ENCODE results near the gene INHBE.
A peak's percentile ranks its signal among the peaks of the same experiment; 100 is the strongest.
"Not testable (repeated sequence)": the region's sequence is repeated elsewhere in the genome, so short reads cannot be mapped to it uniquely, and the experiment has no call there.

Gene INHBE

DNA sequence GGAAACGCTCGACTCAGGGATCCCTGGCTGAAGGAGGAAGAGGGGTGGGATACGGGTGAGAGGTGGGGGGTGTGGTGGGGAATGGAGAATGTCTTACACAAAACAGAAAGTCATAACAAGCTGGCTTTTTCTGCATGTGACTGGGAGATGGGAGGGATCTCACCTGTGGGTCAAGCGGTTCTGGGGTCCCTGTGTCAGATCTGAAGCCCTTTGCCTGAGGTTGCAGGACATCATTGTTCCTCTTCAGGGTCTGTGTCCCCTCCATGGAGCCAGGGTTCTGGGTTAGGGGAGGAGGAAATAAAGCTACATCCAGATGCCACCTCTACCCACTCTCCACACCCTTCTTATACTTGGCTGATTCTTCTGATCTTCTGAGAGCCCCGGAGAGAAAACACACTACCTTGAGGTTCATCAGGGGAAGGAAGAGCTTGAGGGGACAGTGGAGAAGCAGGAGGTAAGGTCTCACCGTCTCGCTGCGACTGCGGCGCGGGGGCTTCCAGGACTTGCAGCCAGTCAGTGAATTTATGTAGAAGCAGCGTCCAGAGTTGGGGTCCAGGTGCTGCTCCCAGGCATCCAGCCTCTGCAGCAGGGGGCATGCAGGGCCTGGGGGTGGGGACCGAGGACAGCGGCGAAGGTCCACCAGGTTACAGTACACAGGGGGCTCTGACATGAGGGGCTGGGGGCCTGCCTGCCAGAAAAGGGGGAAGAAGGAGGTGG is 22.0 kb downstream of the INHBE start:
- no peak for DNase-seq

- peak; percentile 73 for DNase-seq
Measured at GRCh38 chr12:57477710-57478681, 22.9 kb downstream of the INHBE start.

DNA sequence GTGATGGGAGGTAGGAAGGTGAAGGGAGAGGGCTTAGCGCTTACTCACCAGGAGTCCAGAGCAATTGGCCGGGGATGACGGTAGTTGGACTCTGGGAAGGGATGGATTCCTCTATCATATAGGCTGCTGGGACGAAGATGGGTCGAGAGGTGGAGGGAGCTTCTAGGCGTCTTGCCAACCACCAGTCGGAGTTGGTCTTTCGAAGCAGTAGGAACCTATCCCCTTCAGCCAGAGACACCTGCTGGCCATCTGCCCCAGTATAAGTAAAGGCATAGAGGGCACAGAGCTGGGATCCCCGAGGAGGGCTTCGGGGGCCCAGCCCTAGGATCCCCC is 23.9 kb downstream of the INHBE start:
- no peak for DNase-seq

DNA sequence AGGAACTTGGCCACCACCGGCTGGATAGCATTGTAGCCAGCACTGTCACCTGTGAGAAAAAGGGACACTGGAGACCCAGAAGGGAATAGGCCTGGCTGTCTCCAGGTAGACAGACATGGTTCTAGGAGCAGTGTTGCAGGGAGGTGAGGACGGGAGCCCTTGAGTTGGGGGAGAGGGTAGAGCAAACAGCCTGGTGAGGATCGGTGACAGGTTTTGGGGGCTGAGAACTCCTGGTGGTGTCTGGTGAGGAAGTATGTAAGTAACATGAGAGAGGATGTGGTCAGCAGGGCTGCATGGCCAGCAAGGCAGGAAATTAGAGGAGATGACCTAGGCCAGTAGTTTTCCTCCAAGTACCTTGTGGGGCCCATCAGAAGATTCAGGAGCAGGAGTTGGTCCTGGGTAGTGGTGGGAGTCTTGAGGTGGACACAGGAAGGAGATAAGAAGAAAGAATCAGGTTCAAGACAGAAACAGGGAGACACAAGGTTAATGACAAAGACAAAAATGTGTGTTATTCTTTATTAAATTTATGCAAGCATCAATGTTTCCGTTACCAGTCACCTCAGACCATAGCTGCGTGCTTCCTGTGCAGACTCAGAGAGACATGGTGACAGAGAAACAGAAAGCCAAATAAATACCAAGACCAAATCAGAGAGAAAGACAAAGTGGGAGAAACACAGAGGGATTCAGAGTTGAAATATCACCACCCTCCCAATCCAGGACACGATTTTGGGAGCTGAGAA is 24.4 kb downstream of the INHBE start, which contains the start of gene ARHGAP9:
Gene ARHGAP9, minus strand, starts transcription at position 491 of the 740 bp plus-strand sequence. Its CDS starts 460 bp downstream, at position 31.
- peak; percentile 67 for DNase-seq

- DNase-seq: no peak
Measured at GRCh38 chr12:57481671-57482070, 26.6 kb downstream of the INHBE start.

DNA sequence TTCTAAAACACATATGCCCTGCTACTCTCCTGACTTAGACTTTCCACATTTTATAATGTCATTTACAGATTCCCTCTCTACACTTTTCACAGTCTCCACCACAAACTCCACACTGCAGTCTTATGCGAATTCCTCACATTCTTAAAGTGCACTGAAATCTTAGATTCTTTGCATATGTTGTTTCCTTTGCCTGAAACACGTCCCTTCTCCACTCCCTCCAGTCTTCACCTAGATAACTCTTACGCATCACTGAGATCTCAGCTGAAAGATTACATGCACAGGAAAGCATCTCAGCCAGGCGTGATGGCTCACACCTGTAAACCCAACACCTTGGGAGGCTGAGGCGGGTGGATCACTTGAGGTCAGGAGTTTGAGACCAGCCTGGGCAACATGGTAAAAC is 28.4 kb downstream of the INHBE start:
- no peak for DNase-seq

DNA sequence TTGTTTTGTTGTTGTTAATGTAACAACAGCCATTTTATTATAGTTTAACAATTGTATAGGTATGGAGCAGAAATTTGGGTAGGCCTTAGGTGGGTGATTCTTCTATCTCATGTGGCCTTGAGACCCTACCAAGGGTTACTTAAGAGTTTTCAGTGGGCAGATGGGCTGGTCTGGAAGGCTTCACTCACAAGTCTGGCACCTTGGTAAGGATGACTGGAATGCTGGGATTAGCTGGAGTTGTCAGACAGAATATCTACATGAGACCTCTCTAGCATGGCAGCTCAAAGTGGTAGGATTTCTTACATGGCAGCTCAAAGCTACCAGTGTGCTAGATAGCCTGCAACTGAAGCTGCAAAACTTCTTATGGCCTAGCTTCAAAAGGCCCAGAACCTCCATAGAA is 30.6 kb downstream of the INHBE start:
- no peak for DNase-seq

DNA sequence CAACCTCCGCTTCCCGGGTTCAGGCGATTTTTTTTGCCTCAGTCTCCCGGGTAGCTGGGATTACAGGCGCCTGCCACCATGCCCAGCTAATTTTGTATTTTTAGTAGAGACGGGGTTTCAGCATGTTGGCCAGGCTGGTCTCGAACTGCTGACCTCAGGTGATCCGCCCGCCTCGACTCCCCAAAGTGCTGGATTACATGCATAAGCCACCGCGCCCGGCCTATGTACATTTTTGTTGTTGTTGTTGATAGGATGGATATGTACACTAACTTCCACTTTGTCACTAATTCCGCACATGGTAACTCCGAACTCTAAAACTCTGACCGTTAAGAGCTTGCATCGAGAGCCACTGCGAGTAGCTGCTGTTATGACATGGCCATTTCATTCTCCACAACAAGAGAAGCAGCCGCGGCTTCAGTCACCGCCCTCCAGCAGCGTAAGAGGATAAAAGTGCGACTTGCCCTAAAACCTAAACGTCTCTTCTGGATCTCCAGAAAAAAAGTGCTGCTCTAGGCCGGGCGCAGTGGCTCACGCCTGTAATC is 32.0 kb downstream of the INHBE start:
- DNase-seq: no peak

DNA sequence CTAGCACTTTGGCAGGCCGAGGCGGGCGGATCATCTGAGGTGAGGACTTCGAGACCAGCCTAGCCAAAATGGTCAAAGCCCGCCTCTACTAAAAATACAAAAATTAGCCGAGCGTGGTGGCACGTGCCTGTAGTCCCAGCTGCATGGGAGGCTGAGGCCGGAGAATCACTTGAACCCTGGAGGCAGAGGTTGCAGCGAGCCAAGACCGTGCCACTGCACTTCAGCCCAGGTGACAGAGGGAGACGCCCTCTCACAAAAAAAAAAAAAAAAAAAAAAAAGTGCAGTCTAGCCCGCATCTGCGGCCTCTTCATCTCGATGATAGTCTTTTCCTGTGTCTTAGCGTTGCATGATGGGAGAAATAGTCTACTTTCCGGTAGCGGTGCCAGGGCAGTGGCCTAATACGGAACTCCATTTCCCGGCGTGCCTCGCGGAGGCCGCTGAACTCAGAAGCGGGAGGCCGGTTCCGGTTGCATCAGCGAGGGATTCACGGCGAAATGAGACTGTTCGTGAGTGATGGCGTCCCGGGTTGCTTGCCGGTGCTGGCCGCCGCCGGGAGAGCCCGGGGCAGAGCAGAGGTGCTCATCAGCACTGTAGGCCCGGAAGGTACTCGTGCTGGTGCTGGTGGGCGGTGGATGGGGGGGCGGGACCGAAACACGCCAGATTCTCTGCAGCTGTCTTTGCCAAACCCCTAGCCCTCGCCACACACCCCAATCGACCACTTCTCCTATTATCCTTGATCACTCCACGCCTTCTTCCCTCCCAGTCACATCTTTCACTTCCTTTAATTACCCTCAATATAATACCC is 32.7 kb downstream of the INHBE start, which contains the start of gene MARS1:
Gene MARS1, plus strand, starts transcription at position 472 of the 805 bp plus-strand sequence. Its CDS starts 23 bp downstream, at position 495.
- DNase-seq: peak; percentile 88

DNA sequence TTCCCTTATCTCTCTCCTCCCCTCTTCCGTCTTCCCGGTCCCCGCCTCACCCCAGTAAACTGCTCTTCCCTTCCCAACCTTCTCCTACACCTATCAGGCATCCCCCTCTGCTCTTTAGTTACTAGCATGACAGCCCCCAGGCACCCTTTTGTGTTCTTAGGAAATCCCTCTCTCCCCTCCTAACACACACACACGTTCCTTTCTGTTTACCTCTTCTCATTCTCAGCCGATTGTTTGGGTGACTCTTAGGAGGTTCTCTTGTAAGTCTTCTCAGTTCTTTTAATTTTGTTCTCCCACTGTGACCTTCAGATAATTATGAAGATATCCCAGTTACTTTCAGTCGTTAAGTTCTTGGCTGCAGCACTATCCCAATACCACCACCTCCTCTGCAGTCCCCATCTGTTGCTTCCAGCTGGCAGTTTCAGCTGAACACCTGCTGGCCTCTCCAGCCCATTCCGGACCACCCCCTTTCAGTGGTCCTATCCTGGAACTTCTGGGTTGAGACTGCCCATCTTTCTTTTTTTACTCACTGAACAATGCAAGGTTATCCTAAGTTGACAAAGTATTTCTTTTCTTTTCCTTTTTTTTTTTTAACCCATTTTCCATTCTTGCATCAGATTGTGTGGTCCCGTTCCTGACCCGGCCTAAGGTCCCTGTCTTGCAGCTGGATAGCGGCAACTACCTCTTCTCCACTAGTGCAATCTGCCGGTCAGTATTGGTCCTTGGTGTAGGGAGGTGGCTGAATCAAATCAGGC is 33.5 kb downstream of the INHBE start:
- no peak for DNase-seq

DNA sequence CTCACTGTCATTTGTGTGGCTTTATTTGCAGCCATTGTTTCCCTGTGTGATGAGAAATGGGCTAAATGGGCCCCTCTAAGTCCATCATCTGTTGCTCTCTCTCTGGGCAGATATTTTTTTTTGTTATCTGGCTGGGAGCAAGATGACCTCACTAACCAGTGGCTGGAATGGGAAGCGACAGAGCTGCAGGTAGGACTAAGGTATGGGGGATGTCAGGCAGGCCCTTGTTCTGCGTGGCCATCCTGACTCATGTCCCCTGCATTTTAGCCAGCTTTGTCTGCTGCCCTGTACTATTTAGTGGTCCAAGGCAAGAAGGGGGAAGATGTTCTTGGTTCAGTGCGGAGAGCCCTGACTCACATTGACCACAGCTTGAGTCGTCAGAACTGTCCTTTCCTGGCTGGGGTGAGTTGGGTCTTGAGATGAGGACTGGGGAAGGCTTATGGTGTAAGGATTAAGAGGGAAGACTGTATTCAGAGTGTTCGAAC is 34.1 kb downstream of the INHBE start:
- no peak for DNase-seq

GRCh38 chr12:57490126-57490525 is 35.0 kb downstream of the INHBE start:
- DNase-seq: no peak

DNA sequence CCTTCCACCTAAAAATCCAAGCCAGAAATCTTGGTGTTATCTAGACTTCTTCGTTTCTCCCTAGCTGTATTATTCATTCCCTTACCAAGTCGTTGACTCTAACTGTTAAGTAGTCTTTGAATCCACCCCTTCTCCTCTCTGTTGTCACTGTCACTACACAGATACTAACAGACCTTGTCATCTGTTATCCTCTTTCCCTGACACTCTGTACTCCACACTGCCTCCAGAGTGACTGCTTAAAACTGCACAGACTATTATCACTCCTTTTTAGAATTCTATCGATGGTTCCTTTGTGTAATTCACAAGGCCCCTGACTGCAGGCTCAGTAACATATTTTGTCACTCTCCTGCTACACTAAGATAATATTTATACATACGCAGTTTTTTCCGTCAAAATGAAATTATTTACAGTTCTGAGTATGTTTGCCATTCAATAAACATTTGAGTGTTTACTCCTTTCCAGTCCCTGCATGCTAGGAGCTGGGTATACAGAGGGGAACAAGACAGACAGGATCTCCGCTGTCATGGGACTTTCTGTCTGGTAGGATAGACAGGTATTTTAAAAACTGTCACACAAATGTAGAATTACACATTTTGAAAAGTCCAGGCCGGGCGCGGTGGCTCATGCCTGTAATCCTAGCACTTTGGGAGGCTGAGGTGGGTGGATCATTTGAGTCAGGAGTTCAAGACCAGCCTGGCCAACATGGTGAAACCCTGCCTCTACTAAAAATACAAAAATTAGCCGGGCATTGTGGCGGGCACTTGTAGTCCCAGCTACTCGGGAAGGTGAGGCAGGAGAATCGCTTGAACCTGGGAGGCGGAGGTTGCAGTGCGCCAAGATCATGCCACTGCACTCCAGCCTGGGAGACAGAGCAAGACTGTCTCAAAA is 36.5 kb downstream of the INHBE start:
- DNase-seq: no peak

- DNase-seq: not testable (repeated sequence)
Measured at GRCh38 chr12:57495051-57495701, 40.1 kb downstream of the INHBE start.

DNA sequence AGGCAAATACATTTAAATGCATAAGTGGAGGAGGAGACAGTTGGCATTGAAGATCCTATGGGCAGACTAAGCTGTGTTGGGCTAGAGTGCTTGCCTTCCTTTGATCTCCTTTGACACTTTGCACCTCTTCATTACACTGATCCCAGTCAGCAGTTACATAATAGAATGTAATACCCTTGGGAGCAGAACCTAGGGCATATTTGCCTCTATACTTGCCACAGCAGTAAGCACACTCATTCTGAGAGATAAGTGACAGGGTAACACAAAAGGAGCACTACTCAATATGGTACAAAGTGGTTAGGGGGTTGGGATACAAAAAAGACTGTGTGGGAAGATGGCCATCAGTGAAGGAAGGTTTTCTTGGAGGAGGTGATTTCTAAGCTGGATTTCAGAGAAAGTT is 41.7 kb downstream of the INHBE start:
- no peak for DNase-seq

DNA sequence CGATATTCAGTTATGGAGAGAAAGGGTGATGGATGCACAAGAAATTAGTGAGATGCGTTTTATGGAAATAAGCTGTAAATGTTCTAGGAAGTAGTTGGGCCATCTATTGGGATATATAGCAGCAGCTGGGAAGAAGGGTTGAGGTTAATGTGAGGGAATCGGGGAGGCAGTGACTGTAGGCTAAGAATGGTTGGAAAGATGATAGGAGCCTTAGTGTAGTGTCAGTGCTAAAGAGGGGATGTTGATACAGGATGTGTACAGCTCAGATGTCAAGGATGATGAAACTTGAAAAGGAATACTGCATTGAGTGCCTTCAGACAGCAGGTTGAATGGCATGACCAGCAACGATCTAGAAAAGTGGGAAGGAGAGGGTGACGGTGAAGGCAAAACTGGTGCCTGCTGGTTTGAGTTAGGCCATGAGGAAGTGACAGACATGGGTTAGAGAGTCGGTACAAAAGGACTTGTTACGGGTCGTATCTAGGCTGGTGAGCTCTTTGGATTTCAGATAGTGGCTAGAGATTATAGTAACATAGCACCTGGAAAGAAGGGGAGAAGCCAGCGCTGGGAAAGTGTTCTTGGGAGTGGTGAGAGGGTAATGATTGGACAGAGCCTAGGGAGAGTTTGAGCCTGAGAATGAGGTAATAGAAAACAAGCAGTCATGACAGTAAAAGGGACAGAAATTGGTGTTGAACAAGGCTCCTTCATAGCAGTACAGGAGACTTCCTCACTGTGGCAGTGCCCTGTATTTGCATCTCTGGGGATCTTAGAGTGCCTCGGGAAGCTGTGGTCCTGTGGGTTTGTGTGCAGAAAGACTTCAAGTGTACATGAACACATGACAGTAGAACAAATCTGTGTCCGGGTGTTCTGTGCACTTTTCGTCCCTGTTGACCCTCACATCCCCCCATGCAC is 42.4 kb downstream of the INHBE start:
- no peak for DNase-seq

- no peak for DNase-seq
Measured at GRCh38 chr12:57498132-57498502, 43.0 kb downstream of the INHBE start.

GRCh38 chr12:57498571-57498970 is 43.5 kb downstream of the INHBE start:
- no peak for DNase-seq
